NCI-H2029 (cell line): Measurements from ENCODE around the gene MTCL1.
A peak's percentile ranks its signal among the peaks of the same experiment; 100 is the strongest.

ENCODE experiments used
- DNase-seq: peaks from one replicate; lab custom pipeline; 2025; lab: John Stamatoyannopoulos, UW

The MTCL1 gene

GRCh38 chr18:8688216-8688800 is 17.0 kb upstream of the MTCL1 start:
- no peak for DNase-seq

- no peak for DNase-seq
These were observed 16.5 kb upstream of the MTCL1 start for GRCh38 chr18:8688816-8689215.

- no peak for DNase-seq
These were observed 15.8 kb upstream of the MTCL1 start for GRCh38 chr18:8689517-8689916.

- no peak for DNase-seq
These were observed 10.5 kb upstream of the MTCL1 start for GRCh38 chr18:8694891-8695290.

- no peak for DNase-seq
These were observed 9.3 kb upstream of the MTCL1 start for GRCh38 chr18:8695932-8696517.

GRCh38 chr18:8696749-8697211 is 8.6 kb upstream of the MTCL1 start:
- no peak for DNase-seq

- DNase-seq: no peak
These were observed 6.2 kb upstream of the MTCL1 start for GRCh38 chr18:8699126-8699525.

GRCh38 chr18:8699948-8700347 is 5.4 kb upstream of the MTCL1 start:
- no peak for DNase-seq

- DNase-seq: no peak
These were observed 3.7 kb upstream of the MTCL1 start for GRCh38 chr18:8701546-8702118.

- no peak for DNase-seq
These were observed 2.7 kb upstream of the MTCL1 start for GRCh38 chr18:8702668-8703067.

- no peak for DNase-seq
These were observed 2.2 kb upstream of the MTCL1 start for GRCh38 chr18:8703092-8703709.

- no peak for DNase-seq
These were observed 1.5 kb upstream of the MTCL1 start for GRCh38 chr18:8703781-8704301.

GRCh38 chr18:8704361-8705237 is 757 bp upstream of the MTCL1 start:
- DNase-seq: peak; percentile 39

GRCh38 chr18:8705961-8706790 is 820 bp downstream of the MTCL1 start:
- DNase-seq: no peak

GRCh38 chr18:8706791-8707555 is 1.6 kb downstream of the MTCL1 start:
- no peak for DNase-seq

- no peak for DNase-seq
These were observed 2.4 kb downstream of the MTCL1 start for GRCh38 chr18:8707556-8708300.

- no peak for DNase-seq
These were observed 3.3 kb downstream of the MTCL1 start for GRCh38 chr18:8708670-8709069.

GRCh38 chr18:8709248-8710059 is 4.1 kb downstream of the MTCL1 start:
- no peak for DNase-seq

- no peak for DNase-seq
These were observed 6.4 kb downstream of the MTCL1 start for GRCh38 chr18:8711736-8712135.
